Thoracic aorta (tissue), 2 donors: ENCODE measurements around the gene AZIN2. TPM values are rescaled to one million over a fixed set of nuclear protein-coding genes. Genes with fewer than 3 reads are reported as not detected.

Experiments
- ATAC-seq: fragments of 150-250 bp; one replicate; pipeline ENCODE4 v1.8.0; 2017; ENCODE audit warnings: low read depth; ENCODE audit not compliant: insufficient number of reproducible peaks, low FRiP score
- DNase-seq: peaks from one replicate; pipeline ENCODE4 v3.0.0-alpha.2; 2020; ENCODE audit warnings: low spot score
- H3K27ac ChIP-seq, 2 donors: fragments of 200-600 bp; sonication (generic); 1 replicate in 1 of 2; 2 replicates in 1 of 2; pipeline ENCODE4 v1.5.1; 2016; ENCODE audit warnings: mild to moderate bottlenecking in 2 of 2, moderate library complexity in 2 of 2
- H3K27me3 ChIP-seq: fragments of 200-600 bp; sonication (generic); replicated peaks from 2 replicates; pipeline ENCODE4 v1.6.0; 2016; ENCODE audit warnings: mild to moderate bottlenecking; ENCODE audit not compliant: insufficient read depth
- H3K36me3 ChIP-seq: fragments of 200-600 bp; sonication (generic); one replicate; pipeline ENCODE4 v1.5.1; 2016
- H3K4me1 ChIP-seq, 2 donors: fragments of 200-600 bp; sonication (generic); 1 replicate in 1 of 2; 2 replicates in 1 of 2; pipeline versions ENCODE4 v1.5.1 to v1.6.0; 2016; ENCODE audit warnings: low read depth in 2 of 2, mild to moderate bottlenecking in 1 of 2; ENCODE audit not compliant: control insufficient read depth in 1 of 2
- H3K4me3 ChIP-seq: fragments of 200-600 bp; sonication (generic); 2 replicates; pipeline ENCODE4 v1.5.1; 2016; ENCODE audit warnings: mild to moderate bottlenecking
- H3K9me3 ChIP-seq: fragments of 200-600 bp; sonication (generic); 2 replicates; pipeline ENCODE4 v1.5.1; 2016
- CTCF ChIP-seq: fragments of 200-600 bp; sonication (generic); IDR thresholded peaks from one replicate; pipeline ENCODE4 v1.5.1; 2019; ENCODE audit warnings: antibody characterized with exemption
- total RNA-seq, 2 donors: library from RNA; depleted of rRNA; stranded (reverse); fragments of >200 nt; gene quantifications; one replicate each; pipeline versions ENCODE4 v1.1.0 to v1.2.3, GENCODE V29; 2016

AZIN2 gene
- total RNA-seq, 2 donors from 2014 or later: 5.6 to 6.2 TPM

- Histone ChIP-seq H3K4me1 (peaks cover 7 to 22% of the 10 kb centered on the region in 2 donors), H3K36me3 (no peaks in the 10 kb centered on the region), H3K9me3 (no peaks in the 10 kb centered on the region), H3K27me3 (no peaks in the 10 kb centered on the region), H3K27ac (no peak overlapping the region), H3K4me3 (peak overlapping the region; percentile 80)
- DNase-seq: no peak
- ATAC-seq: no peak
- no peak for TF ChIP-seq CTCF
These were observed 777 bp downstream of the AZIN2 start for GRCh38 chr1:33081554-33082305.

- no peak for TF ChIP-seq CTCF
- Histone ChIP-seq H3K27ac (no peak overlapping the region), H3K27me3 (no peaks in the 10 kb centered on the region), H3K4me1 (peaks cover 7 to 22% of the 10 kb centered on the region in 2 donors), H3K36me3 (no peaks in the 10 kb centered on the region), H3K4me3 (no peak overlapping the region), H3K9me3 (no peaks in the 10 kb centered on the region)
- no peak for DNase-seq
- no peak for ATAC-seq
These were observed 1.7 kb downstream of the AZIN2 start for GRCh38 chr1:33082575-33083108.

- H3K4me3 ChIP-seq: no peak overlapping the region
- ATAC-seq: no peak
- H3K27me3 ChIP-seq: no peaks in the 10 kb centered on the region
- H3K36me3 ChIP-seq: no peaks in the 10 kb centered on the region
- DNase-seq: no peak
- H3K27ac ChIP-seq: no peak overlapping the region
- peaks cover 6 to 18% of the 10 kb centered on the region in 2 donors for H3K4me1 ChIP-seq
- no peaks in the 10 kb centered on the region for H3K9me3 ChIP-seq
- no peak for TF ChIP-seq CTCF
These were observed 4.4 kb downstream of the AZIN2 start for GRCh38 chr1:33085332-33085731.

- ATAC-seq: no peak
- no peak for DNase-seq
These were observed 5.5 kb downstream of the AZIN2 start for GRCh38 chr1:33086384-33086850.

More at GRCh38 chr1:33086384-33086850, 5.5 kb downstream of the AZIN2 start:
- H3K9me3 ChIP-seq: no peaks in the 10 kb centered on the region
- H3K4me3 ChIP-seq: no peak overlapping the region
- H3K27ac ChIP-seq: no peak overlapping the region
- peaks cover 3 to 12% of the 10 kb centered on the region in 2 donors for H3K4me1 ChIP-seq
- no peaks in the 10 kb centered on the region for H3K36me3 ChIP-seq
- TF ChIP-seq CTCF: peak; percentile 68
- H3K27me3 ChIP-seq: no peaks in the 10 kb centered on the region
